UCSD-AML1 (cell line): Measurements from ENCODE around the gene PELI2.
"Not testable (repeated sequence)": the region's sequence is repeated elsewhere in the genome, so short reads cannot be mapped to it uniquely, and the experiment has no call there.

Source experiments
- DNase-seq: peaks from one replicate; lab custom pipeline; 2025; ENCODE audit not compliant: unreplicated experiment; lab: John Stamatoyannopoulos, UW

Gene PELI2

GRCh38 chr14:56142314-56142713, 24.1 kb downstream of the PELI2 start:
- DNase-seq = no peak

- DNase-seq = no peak
Observed at GRCh38 chr14:56143025-56143424, 24.8 kb downstream of the PELI2 start.

DNA sequence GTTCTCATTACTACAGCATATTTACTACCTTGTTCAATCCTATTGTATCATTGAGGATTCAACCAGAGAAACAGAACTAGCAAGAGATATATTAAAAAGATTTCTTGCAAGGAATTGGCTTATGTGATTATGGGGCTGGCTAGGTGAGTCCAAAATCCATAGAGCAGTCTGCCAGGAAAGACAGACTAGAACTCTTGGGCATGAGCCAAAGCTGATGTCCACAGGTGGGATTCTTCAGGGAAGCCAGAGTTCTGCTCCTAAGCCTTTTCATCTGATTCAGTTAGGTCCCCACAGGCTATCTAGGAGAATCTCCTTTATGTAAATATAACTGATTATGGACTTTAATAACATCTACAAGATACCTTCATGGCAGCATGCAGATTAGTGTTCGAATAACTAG, 26.0 kb downstream of the PELI2 start:
- DNase-seq = no peak

- DNase-seq = no peak
Observed at GRCh38 chr14:56145181-56145769, 27.1 kb downstream of the PELI2 start.

GRCh38 chr14:56145965-56146364, 27.8 kb downstream of the PELI2 start:
- no peak for DNase-seq

DNA sequence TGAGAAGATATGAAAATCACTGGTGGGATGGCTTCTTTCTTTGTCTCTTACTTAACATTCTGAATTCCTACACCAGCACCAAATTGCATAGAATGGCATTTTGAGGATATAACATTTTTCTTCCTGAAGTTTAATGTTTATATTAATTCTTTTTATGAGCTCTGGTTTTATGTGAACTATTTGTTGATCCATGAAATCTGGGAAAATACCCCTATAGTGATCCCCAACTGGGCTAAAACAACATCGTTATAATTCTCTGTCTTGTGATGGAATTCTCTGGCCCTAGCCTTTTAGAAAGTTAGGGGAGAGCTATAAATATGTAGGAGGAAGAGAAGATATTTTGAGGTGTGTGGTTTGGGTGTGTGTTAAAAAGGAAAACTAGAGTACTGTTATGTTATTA, 29.2 kb downstream of the PELI2 start:
- DNase-seq = no peak

- DNase-seq = no peak
Observed at GRCh38 chr14:56147986-56148901, 30.0 kb downstream of the PELI2 start.

DNA sequence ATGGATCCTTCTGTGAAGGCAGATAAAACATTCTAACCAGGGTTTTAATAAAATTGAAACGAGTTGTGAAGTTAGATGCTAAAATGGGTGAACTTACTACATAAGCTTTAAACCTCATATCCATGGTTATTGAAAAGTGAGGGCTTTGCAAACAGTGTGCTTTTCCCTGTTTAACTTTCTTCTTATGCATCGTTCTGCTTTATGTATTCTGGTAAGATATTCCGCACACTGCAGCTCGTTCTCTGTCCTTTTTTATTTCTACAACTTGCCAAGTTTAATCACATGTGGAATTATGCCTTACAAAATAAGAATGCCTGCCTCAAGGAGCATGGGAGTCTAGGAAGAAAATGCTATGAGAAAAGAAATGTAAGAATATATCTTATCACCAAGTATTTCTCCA, 30.9 kb downstream of the PELI2 start:
- no peak for DNase-seq

DNA sequence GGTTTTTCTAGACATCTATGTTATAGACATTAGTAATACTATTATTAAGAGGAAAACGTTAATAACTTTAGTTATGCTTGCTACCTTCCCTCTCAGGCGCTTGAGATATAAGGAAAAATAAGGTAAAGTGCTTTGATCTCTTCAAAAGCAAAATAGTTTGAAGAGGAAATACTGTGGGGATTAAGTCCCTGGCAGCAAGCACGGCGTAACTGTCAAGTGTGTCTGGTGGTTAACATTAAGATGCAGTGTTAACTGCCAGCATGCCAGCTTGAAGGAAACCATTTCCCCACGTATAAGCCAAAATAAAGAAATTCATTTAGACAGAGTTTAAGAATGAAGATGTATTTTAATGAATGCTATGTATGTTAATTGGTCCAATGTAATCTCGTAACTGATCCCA, 31.8 kb downstream of the PELI2 start:
- no peak for DNase-seq

GRCh38 chr14:56150645-56151345, 32.6 kb downstream of the PELI2 start:
- DNase-seq = no peak

DNA sequence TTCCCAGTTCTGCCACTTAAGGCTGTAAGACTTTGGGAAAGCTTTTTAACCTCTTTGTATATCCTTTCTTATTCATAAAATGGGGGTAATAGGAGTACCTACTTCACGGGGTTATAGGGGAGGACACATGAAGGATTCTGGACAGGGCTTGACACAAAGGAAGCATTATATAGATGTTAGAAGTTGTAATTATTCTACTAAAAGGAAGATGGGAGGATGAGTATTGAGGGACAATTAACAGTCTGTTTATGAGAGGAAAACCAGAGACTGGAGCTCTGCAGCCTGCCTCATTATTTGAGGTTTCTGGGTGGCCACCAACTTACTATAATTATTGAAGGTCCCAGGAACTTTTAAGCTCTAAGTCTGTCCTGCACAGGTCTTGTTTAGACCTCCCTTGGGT, 34.0 kb downstream of the PELI2 start:
- no peak for DNase-seq

DNA sequence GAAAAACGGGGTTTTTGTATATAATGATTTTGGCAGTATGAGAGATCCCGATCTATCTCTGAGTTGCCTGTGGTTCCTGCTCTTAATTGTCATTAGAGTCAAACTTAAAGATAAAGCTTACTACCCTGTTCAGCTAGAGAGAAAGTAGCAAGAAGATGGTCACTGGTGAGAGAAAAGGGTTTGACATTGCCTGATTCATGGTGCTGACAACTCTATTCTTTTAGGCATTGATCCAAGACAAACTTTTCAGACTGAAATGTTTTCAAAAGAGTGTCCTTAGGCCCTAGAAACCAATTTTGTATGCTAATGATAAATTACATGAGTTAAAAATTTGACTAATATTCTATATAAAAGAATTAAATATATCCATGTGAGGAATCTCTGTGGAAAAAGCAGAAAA, 35.1 kb downstream of the PELI2 start:
- DNase-seq = no peak

- DNase-seq = no peak
Observed at GRCh38 chr14:56154321-56154720, 36.1 kb downstream of the PELI2 start.

- DNase-seq = no peak
Observed at GRCh38 chr14:56156096-56156495, 37.9 kb downstream of the PELI2 start.

GRCh38 chr14:56159066-56159465, 40.9 kb downstream of the PELI2 start:
- no peak for DNase-seq

DNA sequence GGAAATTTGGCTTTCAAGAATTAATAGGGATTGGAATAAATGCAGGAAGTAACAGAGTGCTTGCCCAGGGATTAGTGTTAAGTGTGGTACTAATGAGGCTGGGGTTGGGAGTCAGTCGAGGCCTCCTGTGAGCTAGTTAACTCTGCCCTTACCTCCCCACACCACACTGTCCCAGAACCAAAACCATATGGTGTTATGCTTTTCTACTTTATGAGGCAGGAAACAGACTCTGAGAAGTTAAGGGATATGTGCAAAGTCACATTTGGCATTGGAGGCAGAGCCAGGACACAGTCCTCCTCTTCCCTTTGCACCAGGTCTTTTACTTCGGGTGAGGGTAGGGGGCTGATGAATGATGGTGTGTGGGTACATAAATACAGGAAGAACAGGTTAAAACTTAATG, 41.9 kb downstream of the PELI2 start:
- DNase-seq = no peak

GRCh38 chr14:56161658-56162057, 43.4 kb downstream of the PELI2 start:
- DNase-seq = no peak

DNA sequence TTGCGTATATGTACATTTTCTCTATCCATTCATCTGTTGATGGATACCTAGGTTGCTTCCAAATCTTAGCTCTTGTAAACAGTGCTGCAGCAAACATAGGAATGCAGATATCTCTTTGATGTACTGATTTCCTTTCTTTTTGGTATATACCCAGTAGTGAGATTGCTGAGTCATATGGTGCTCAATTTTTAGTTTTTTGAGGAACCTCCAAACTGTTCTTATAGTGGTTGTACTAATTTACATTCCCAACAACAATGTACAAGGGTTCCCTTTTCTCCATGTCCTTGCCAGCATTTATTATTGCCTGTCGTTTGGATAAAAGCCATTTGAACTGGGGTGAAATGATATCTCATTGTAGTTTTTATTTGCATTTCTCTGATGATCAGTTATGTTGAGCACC, 44.3 kb downstream of the PELI2 start:
- no peak for DNase-seq

- DNase-seq = not testable (repeated sequence)
Observed at GRCh38 chr14:56166579-56166978, 48.4 kb downstream of the PELI2 start.

DNA sequence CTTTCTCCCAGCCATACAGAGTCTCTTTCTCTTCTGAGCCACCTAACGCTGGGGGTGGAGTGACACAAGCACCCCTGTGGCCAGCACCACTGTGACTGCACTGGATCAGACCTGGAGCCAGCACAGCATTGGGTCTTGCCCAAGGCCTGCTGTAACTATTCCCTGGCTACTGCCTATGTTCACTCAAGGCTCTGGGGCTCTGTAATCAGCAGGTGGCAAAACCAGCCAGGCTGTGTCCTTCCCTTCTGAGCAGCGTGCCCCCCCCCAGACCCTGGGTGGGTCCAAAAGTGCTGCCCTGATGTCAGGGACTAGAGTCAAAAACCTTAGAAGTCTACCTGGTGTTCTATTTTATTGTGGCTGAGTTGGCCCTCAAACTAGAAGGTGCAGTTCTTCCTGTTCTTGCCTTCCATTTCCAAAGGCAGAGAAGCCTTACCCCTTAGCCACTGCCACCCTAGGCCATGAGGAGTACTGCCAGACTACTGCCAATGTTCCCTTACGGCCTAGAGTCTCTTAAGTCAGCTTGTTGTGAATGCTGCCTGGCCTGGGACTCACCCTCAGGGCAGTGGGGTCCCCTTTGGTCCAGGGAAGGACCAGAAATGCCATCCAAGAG, 49.9 kb downstream of the PELI2 start:
- no peak for DNase-seq

- no peak for DNase-seq
Observed at GRCh38 chr14:56170028-56170427, 51.8 kb downstream of the PELI2 start.
